Body of pancreas (tissue), 4 donors: ENCODE results near the gene CCL28. TPM values are rescaled to one million over a fixed set of nuclear protein-coding genes. Genes with fewer than 3 reads are reported as not detected.
"Not testable (repeated sequence)": the region's sequence is repeated elsewhere in the genome, so short reads cannot be mapped to it uniquely, and the experiment has no call there.

ENCODE experiments used
- ATAC-seq: fragments of 150-250 bp; one replicate; pipeline ENCODE4 v1.9.1; 2016
- DNase-seq, 4 donors: peaks; one replicate each; pipeline ENCODE4 v3.0.0-alpha.2; 2019
- H3K27ac ChIP-seq, 4 donors: fragments of 200-600 bp; sonication (generic); 1 replicate in 3 of 4; 2 replicates in 1 of 4; pipeline versions ENCODE4 v1.5.1 to v1.6.1; 2016 to 2019; ENCODE audit warnings: mild to moderate bottlenecking in 1 of 4, mixed read lengths in 1 of 4, moderate library complexity in 1 of 4
- H3K27me3 ChIP-seq, 2 donors: fragments of 200-600 bp; sonication (generic); one replicate each; pipeline ENCODE4 v1.6.0; 2016; ENCODE audit warnings: mild to moderate bottlenecking in 1 of 2
- H3K36me3 ChIP-seq, 2 donors: fragments of 200-600 bp; sonication (generic); replicated peaks in 1 of 2; 2 replicates each; pipeline ENCODE4 v1.5.1; 2016; ENCODE audit warnings: low read depth in 2 of 2; ENCODE audit not compliant: insufficient read depth in 1 of 2
- H3K4me1 ChIP-seq: fragments of 200-600 bp; sonication (generic); one replicate; pipeline ENCODE4 v1.6.0; 2016
- H3K4me3 ChIP-seq, 2 donors: fragments of 200-600 bp; sonication (generic); 1 replicate in 1 of 2; 2 replicates in 1 of 2; pipeline ENCODE4 v1.5.1; 2016 to 2019
- H3K9me3 ChIP-seq, 3 donors: fragments of 200-600 bp; sonication (generic); 1 replicate in 2 of 3; 2 replicates in 1 of 3; pipeline ENCODE4 v1.5.1; 2016
- CTCF ChIP-seq, 7 experiments: fragments of 450-650 bp in 4 of 7; fragments of 200-600 bp in 3 of 7; sonication (generic) in 3 of 7; IDR thresholded peaks; one replicate each; pipeline ENCODE4 v1.5.1; 2016 to 2019; ENCODE audit warnings: antibody characterized with exemption in 7 of 7
- POLR2A ChIP-seq, 3 donors: fragments of 450-650 bp; IDR thresholded peaks; one replicate each; pipeline ENCODE4 v1.6.1; 2016; ENCODE audit warnings: antibody characterized with exemption in 3 of 3, mild to moderate bottlenecking in 2 of 3
- WGBS, 2 donors: methylation state at CpG; one replicate each; pipeline ENCODE4 v1.1.5; 2017; 5-methylcytosine and 5-hydroxymethylcytosine counted together
- intact Hi-C: fragments of 100-400 bp; cut with DNase I; formaldehyde crosslinking; loops from one replicate; pipeline ENCODE4 v1.15.1; 2023
- total RNA-seq, 2 donors: library from RNA; depleted of rRNA; stranded (reverse); fragments of >200 nt; gene quantifications; one replicate each; pipeline ENCODE4 v1.1.0, GENCODE V29; 2016

The CCL28 gene
- total RNA-seq, 2 donors from 2014 or later = 10.5 to 21.0 TPM

GRCh38 chr5:43370352-43370751, 41.8 kb downstream of the CCL28 start:
- no peaks in the 10 kb centered on the region for H3K27me3 ChIP-seq
- peaks cover 0 to 8% (median 0%) of the 10 kb centered on the region in 3 donors for H3K9me3 ChIP-seq
- intact Hi-C loops = no loop called here
- no peak overlapping the region for H3K4me3 ChIP-seq
- DNase-seq = no peak
- TF ChIP-seq CTCF (IDR thresholded peaks at IDR 0.05) (no peak), POLR2A (IDR thresholded peaks at IDR 0.05) (no peak)
- no peak for ATAC-seq
- WGBS, 2 donors = 82 to 95% methylated on average over 1 of the region's 1 CpG
- no peaks in the 10 kb centered on the region for H3K36me3 ChIP-seq
- H3K4me1 ChIP-seq = no peaks in the 10 kb centered on the region
- H3K27ac ChIP-seq = no peak overlapping the region

GRCh38 chr5:43369651-43370050, 42.5 kb downstream of the CCL28 start:
- Histone ChIP-seq H3K36me3 (no peaks in the 10 kb centered on the region), H3K4me1 (no peaks in the 10 kb centered on the region), H3K27ac (no peak overlapping the region), H3K4me3 (no peak overlapping the region), H3K9me3 (peaks cover 0 to 8% (median 0%) of the 10 kb centered on the region in 3 donors), H3K27me3 (no peaks in the 10 kb centered on the region)
- DNase-seq = no peak
- intact Hi-C loops = no loop called here
- no peak for ATAC-seq
- no peak for TF ChIP-seq CTCF (IDR thresholded peaks at IDR 0.05)
- TF ChIP-seq POLR2A (IDR thresholded peaks at IDR 0.05) = no peak

GRCh38 chr5:43367909-43368669, 44.1 kb downstream of the CCL28 start:
- no peak for ATAC-seq
- DNase-seq = no peak
- no peaks in the 10 kb centered on the region for H3K36me3 ChIP-seq
- H3K27me3 ChIP-seq = no peaks in the 10 kb centered on the region
- intact Hi-C loops = no loop called here
- H3K9me3 ChIP-seq = peaks cover 0 to 8% (median 0%) of the 10 kb centered on the region in 3 donors
- H3K27ac ChIP-seq = no peak overlapping the region
- H3K4me3 ChIP-seq = no peak overlapping the region
- TF ChIP-seq POLR2A (IDR thresholded peaks at IDR 0.05) (no peak), CTCF (IDR thresholded peaks at IDR 0.05) (no peak)
- H3K4me1 ChIP-seq = no peaks in the 10 kb centered on the region
- 92 to 93% methylated on average over 3 of the region's 3 CpGs for WGBS, 2 donors

- 73 to 100% methylated on average over 1 to 3 of the region's 3 CpGs for WGBS, 2 donors
- Histone ChIP-seq H3K4me3 (no peak overlapping the region), H3K36me3 (no peaks in the 10 kb centered on the region), H3K9me3 (peaks cover 0 to 8% (median 0%) of the 10 kb centered on the region in 3 donors), H3K4me1 (no peaks in the 10 kb centered on the region), H3K27me3 (no peaks in the 10 kb centered on the region), H3K27ac (no peak overlapping the region)
- DNase-seq (no peak), ATAC-seq (no peak)
- no peak for TF ChIP-seq POLR2A (IDR thresholded peaks at IDR 0.05)
- TF ChIP-seq CTCF (IDR thresholded peaks at IDR 0.05) = no peak
- intact Hi-C loops = no loop called here
Observed at GRCh38 chr5:43367453-43367852, 44.7 kb downstream of the CCL28 start.

DNA sequence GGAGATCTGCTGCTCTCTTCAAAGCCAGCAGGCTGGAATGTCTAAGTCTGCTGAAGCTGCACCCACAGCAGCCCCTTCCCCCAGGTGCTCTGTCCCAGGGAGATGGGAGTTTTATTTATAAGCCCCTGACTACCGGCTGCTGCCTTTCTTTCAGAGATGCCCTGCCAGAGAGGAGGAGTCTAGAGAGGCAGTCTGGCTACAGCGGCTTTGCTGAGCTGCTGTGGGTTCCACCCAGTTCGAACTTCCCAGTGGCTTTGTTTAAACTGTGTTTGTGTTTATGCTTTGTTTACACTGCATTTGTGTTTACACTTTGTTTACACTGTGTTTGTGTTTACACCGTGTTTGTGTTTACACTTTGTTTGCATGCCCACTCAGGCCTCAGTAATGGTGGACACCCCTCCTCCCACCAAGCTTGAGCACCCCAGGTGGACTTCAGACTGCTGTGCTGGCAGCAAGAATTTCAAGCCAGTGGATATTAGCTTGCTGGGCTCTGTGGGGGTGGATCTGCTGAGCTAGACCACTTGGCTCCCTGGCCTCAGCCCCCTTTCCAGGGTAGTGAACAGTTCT, 45.4 kb downstream of the CCL28 start:
- ATAC-seq, H3K36me3 ChIP-seq, DNase-seq, H3K4me3 ChIP-seq, intact Hi-C loops, H3K4me1 ChIP-seq, H3K27me3 ChIP-seq, H3K9me3 ChIP-seq, H3K27ac ChIP-seq: not testable (repeated sequence)
- 62 to 64% methylated on average over 4 of the region's 4 CpGs for WGBS, 2 donors

- H3K36me3 ChIP-seq, H3K27me3 ChIP-seq, ATAC-seq, H3K4me3 ChIP-seq, intact Hi-C loops, H3K9me3 ChIP-seq, H3K4me1 ChIP-seq, DNase-seq, H3K27ac ChIP-seq: not testable (repeated sequence)
- 78 to 87% methylated on average over 2 of the region's 2 CpGs for WGBS, 2 donors
Observed at GRCh38 chr5:43365155-43365554, 47.0 kb downstream of the CCL28 start.
